Uterus (tissue), 2 donors: ENCODE data around the gene CTDP1.

Experiments
- CTCF ChIP-seq, 4 experiments: fragments of 200-600 bp in 2 of 4; fragments of 450-650 bp in 2 of 4; sonication (generic) in 2 of 4; IDR thresholded peaks; one replicate each; pipeline ENCODE4 v1.5.1; 2016 to 2019; ENCODE audit warnings: antibody characterized with exemption in 4 of 4, mild to moderate bottlenecking in 2 of 4, moderate library complexity in 1 of 4
- POLR2A ChIP-seq, 2 donors: fragments of 450-650 bp; IDR thresholded peaks; one replicate each; pipeline ENCODE4 v1.6.1; 2016; ENCODE audit warnings: antibody characterized with exemption in 2 of 2, mild to moderate bottlenecking in 1 of 2, moderate library complexity in 1 of 2

- no peak for TF ChIP-seq POLR2A (IDR thresholded peaks at IDR 0.05)
- TF ChIP-seq CTCF (IDR thresholded peaks at IDR 0.05): no peak
Measured at GRCh38 chr18:79668203-79668602, 11.4 kb upstream of the CTDP1 start.
